ENCODE results near the gene SGTB. TPM values are rescaled to one million over a fixed set of nuclear protein-coding genes. Genes with fewer than 3 reads are reported as not detected.

SGTB gene
- polyA plus RNA-seq, 1 donor from 2014 or later = 9.6 TPM

DNA sequence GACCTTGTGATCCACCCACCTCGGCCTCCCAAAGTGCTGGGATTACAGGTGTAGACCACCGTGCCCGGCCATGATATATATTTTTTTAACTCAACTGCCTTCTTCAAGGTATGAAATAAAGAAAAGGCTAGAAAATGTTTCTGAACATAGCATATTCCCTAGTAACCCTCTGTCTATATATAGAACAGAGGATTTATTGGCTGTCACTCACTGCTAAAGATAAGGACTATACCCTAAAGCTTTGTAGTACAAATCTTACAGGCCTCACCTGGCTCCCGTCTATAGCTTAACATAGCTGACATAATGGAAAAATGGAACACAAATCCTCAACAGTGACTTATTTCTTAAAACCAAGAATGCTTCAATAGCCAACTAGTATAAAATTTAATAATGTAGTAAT is 14.2 kb downstream of the SGTB start:
- Histone ChIP-seq H3K9ac (ENCODE audit: low read length) (no peak overlapping the region), H3K79me2 (replicated peaks; ENCODE audit: insufficient read depth, low read length) (no peaks in the 10 kb centered on the region), H2AFZ (ENCODE audit: low read depth, low read length) (no peak overlapping the region), H3K27ac (ENCODE audit: low read length) (no peak overlapping the region), H3K4me3 (ENCODE audit: low read length) (no peak overlapping the region), H3K9me2 (ENCODE audit: insufficient read depth, low read length) (no peaks in the 10 kb centered on the region), H4K20me1 (ENCODE audit: insufficient read depth) (no peaks in the 10 kb centered on the region), H3K4me2 (ENCODE audit: low read length) (no peak overlapping the region), H3K27me3 (ENCODE audit: insufficient read depth, low read depth, low read length) (no peaks in the 10 kb centered on the region), H3K9me3 (ENCODE audit: low read length) (no peaks in the 10 kb centered on the region), H3K36me3 (ENCODE audit: insufficient read depth, low read length) (peaks cover 6% of the 10 kb centered on the region), H3F3A (ENCODE audit: insufficient read depth, low read length, poor library complexity, severe bottlenecking) (no peaks in the 10 kb centered on the region)
- no peak for TF ChIP-seq SMC3 (conservative IDR thresholded peaks at IDR 0.05; ENCODE audit: poor library complexity)
- TF ChIP-seq, protein P1, sequence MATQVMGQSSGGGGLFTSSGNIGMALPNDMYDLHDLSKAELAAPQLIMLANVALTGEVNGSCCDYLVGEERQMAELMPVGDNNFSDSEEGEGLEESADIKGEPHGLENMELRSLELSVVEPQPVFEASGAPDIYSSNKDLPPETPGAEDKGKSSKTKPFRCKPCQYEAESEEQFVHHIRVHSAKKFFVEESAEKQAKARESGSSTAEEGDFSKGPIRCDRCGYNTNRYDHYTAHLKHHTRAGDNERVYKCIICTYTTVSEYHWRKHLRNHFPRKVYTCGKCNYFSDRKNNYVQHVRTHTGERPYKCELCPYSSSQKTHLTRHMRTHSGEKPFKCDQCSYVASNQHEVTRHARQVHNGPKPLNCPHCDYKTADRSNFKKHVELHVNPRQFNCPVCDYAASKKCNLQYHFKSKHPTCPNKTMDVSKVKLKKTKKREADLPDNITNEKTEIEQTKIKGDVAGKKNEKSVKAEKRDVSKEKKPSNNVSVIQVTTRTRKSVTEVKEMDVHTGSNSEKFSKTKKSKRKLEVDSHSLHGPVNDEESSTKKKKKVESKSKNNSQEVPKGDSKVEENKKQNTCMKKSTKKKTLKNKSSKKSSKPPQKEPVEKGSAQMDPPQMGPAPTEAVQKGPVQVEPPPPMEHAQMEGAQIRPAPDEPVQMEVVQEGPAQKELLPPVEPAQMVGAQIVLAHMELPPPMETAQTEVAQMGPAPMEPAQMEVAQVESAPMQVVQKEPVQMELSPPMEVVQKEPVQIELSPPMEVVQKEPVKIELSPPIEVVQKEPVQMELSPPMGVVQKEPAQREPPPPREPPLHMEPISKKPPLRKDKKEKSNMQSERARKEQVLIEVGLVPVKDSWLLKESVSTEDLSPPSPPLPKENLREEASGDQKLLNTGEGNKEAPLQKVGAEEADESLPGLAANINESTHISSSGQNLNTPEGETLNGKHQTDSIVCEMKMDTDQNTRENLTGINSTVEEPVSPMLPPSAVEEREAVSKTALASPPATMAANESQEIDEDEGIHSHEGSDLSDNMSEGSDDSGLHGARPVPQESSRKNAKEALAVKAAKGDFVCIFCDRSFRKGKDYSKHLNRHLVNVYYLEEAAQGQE (IDR thresholded peaks at IDR 0.05; ENCODE audit: borderline replicate concordance) = no peak
- TF ChIP-seq RAD21 (conservative IDR thresholded peaks at IDR 0.05) = no peak
- no peak for TF ChIP-seq POLR2AphosphoS5 (IDR thresholded peaks at IDR 0.05)
- TF ChIP-seq EP300 (conservative IDR thresholded peaks at IDR 0.05; ENCODE audit: poor library complexity, severe bottlenecking) = no peak
- TF ChIP-seq TAF1 (IDR thresholded peaks at IDR 0.05; ENCODE audit: low read depth) = no peak
- TF ChIP-seq, protein P2, sequence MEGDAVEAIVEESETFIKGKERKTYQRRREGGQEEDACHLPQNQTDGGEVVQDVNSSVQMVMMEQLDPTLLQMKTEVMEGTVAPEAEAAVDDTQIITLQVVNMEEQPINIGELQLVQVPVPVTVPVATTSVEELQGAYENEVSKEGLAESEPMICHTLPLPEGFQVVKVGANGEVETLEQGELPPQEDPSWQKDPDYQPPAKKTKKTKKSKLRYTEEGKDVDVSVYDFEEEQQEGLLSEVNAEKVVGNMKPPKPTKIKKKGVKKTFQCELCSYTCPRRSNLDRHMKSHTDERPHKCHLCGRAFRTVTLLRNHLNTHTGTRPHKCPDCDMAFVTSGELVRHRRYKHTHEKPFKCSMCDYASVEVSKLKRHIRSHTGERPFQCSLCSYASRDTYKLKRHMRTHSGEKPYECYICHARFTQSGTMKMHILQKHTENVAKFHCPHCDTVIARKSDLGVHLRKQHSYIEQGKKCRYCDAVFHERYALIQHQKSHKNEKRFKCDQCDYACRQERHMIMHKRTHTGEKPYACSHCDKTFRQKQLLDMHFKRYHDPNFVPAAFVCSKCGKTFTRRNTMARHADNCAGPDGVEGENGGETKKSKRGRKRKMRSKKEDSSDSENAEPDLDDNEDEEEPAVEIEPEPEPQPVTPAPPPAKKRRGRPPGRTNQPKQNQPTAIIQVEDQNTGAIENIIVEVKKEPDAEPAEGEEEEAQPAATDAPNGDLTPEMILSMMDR (IDR thresholded peaks at IDR 0.05; ENCODE audit: poor library complexity, severe bottlenecking) = no peak

DNA sequence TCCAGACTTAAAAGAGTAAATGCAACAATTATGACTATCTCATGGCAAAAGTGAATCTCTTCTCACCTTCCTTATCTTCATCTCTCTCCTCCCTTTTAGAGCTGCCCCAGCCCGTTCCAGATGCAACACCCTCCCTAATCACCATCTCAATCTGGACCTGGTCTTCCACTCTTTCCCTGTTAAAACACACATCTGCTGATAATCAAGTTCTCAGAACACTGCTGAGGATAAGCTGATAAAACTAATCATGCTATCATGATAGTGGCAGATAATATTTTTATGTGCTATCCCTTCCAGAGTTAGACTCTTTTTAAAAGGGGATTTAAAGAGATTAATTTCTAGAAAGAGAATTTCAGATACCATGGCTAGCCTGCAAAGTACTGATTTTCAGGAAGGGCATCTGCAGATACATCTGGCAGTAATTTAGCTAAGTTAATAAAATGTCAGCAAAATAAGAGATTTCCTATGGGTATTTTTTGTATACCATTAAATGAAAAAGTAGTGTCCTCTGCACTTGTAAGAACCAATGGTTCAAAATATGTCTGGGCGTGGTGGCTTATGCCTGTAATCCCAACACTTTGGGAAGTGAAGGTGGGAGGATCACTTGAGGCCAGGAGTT is 17.2 kb downstream of the SGTB start:
- Histone ChIP-seq H2AFZ (ENCODE audit: low read depth, low read length) (no peak overlapping the region), H3K9me3 (ENCODE audit: low read length) (no peaks in the 10 kb centered on the region), H3K36me3 (ENCODE audit: insufficient read depth, low read length) (no peaks in the 10 kb centered on the region), H3K27me3 (ENCODE audit: insufficient read depth, low read depth, low read length) (no peaks in the 10 kb centered on the region), H3K79me2 (replicated peaks; ENCODE audit: insufficient read depth, low read length) (no peaks in the 10 kb centered on the region), H3K4me2 (ENCODE audit: low read length) (no peak overlapping the region), H3K4me3 (ENCODE audit: low read length) (no peak overlapping the region), H4K20me1 (ENCODE audit: insufficient read depth) (no peaks in the 10 kb centered on the region), H3K9me2 (ENCODE audit: insufficient read depth, low read length) (no peaks in the 10 kb centered on the region), H3K27ac (ENCODE audit: low read length) (no peak overlapping the region), H3F3A (ENCODE audit: insufficient read depth, low read length, poor library complexity, severe bottlenecking) (no peaks in the 10 kb centered on the region), H3K9ac (ENCODE audit: low read length) (no peak overlapping the region)
- no peak for TF ChIP-seq RAD21 (conservative IDR thresholded peaks at IDR 0.05)
- TF ChIP-seq POLR2AphosphoS5 (IDR thresholded peaks at IDR 0.05) = no peak
- TF ChIP-seq MXI1 (conservative IDR thresholded peaks at IDR 0.05; ENCODE audit: poor library complexity, severe bottlenecking) = no peak
- TF ChIP-seq EZH2 (IDR thresholded peaks at IDR 0.05; ENCODE audit: borderline replicate concordance, insufficient read depth, low read length, poor library complexity, severe bottlenecking) = no peak
- TF ChIP-seq TAF1 (IDR thresholded peaks at IDR 0.05; ENCODE audit: low read depth) = no peak
